H1 (cell line): Measurements from ENCODE around the gene KRT13. TPM values are rescaled to one million over a fixed set of nuclear protein-coding genes. Genes with fewer than 3 reads are reported as not detected.

ENCODE experiments used
- CTCF ChIA-PET: fragments of 300-600 bp; sonication (Branson Sonifier 250); formaldehyde crosslinking; loops from one replicate; lab custom pipeline; 2021; ENCODE audit not compliant: partially characterized antibody; lab: Charles Lee
- POLR2A ChIA-PET: fragments of 300-600 bp; sonication (Branson Sonifier 250); formaldehyde crosslinking; loops from one replicate; lab custom pipeline; 2021; ENCODE audit warnings: inconsistent platforms; ENCODE audit not compliant: partially characterized antibody; lab: Charles Lee
- DNase-seq, 2 experiments: peaks; one replicate each; pipeline versions ENCODE4 v3.0.0 to v3.0.0-alpha.2; 2010 to 2022; ENCODE audit warnings: low spot score in 2 of 2, low read depth in 1 of 2, mixed read lengths in 1 of 2
- FAIRE-seq: peaks from 2 replicates; lab custom pipeline; 2011; peaks lifted over from hg19 to GRCh38; lab: Jason Lieb, UNC
- H2AFZ ChIP-seq: 2 replicates; pipeline ENCODE4 v1.8.1; 2012; ENCODE audit warnings: low read length, inconsistent platforms
- H2AK5ac ChIP-seq: 2 replicates; pipeline ENCODE4 v1.6.1; 2013; ENCODE audit warnings: low read depth, low read length
- H2BK120ac ChIP-seq: replicated peaks from 2 replicates; pipeline ENCODE3; 2013; ENCODE audit warnings: low read depth, low read length, inconsistent platforms
- H2BK12ac ChIP-seq: 2 replicates; pipeline ENCODE4 v1.6.1; 2013; ENCODE audit warnings: low read depth, low read length
- H2BK15ac ChIP-seq: 2 replicates; pipeline ENCODE4 v1.6.1; 2013; ENCODE audit warnings: low read length
- H2BK20ac ChIP-seq: 2 replicates; pipeline ENCODE4 v1.6.1; 2013; ENCODE audit warnings: low read length
- H2BK5ac ChIP-seq: 2 replicates; pipeline ENCODE4 v1.6.1; 2013; ENCODE audit warnings: low read depth, low read length
- H3K14ac ChIP-seq: 2 replicates; pipeline ENCODE4 v1.6.1; 2013; ENCODE audit warnings: inconsistent platforms; ENCODE audit not compliant: insufficient read length
- H3K18ac ChIP-seq: 2 replicates; pipeline ENCODE4 v1.6.1; 2013; ENCODE audit warnings: low read length; ENCODE audit errors: extremely low read depth
- H3K23ac ChIP-seq: 2 replicates; pipeline ENCODE4 v1.6.1; 2013; ENCODE audit warnings: inconsistent platforms; ENCODE audit not compliant: insufficient read length
- H3K23me2 ChIP-seq: 2 replicates; pipeline ENCODE4 v1.6.1; 2013; ENCODE audit warnings: low read depth, low read length
- H3K27ac ChIP-seq: 2 replicates; pipeline ENCODE4 v1.6.1; 2011; ENCODE audit warnings: low read depth, low read length, inconsistent platforms
- H3K27me3 ChIP-seq, 4 experiments: replicated peaks in 1 of 4; 1 replicate in 1 of 4; 2 replicates in 3 of 4; pipeline versions ENCODE4 v1.6.1 to v1.8.1; 2011 to 2013; ENCODE audit warnings: low read length in 3 of 4, mild to moderate bottlenecking in 3 of 4, inconsistent platforms in 2 of 4, mixed read lengths in 2 of 4, moderate library complexity in 1 of 4; ENCODE audit not compliant: control insufficient read depth in 3 of 4, insufficient read depth in 3 of 4; ENCODE audit errors: extremely low read depth in 1 of 4
- H3K36me3 ChIP-seq, 4 experiments: 2 replicates each; pipeline versions ENCODE4 v1.6.1 to v1.8.1; 2011 to 2013; ENCODE audit warnings: mild to moderate bottlenecking in 4 of 4, low read length in 3 of 4, moderate library complexity in 2 of 4, control low read depth in 1 of 4, inconsistent platforms in 1 of 4; ENCODE audit not compliant: insufficient read depth in 4 of 4, control insufficient read depth in 2 of 4
- H3K4ac ChIP-seq: replicated peaks from 2 replicates; pipeline ENCODE3; 2013; ENCODE audit warnings: low read length, low read depth, mixed read lengths, inconsistent platforms; ENCODE audit not compliant: insufficient read length
- H3K4me1 ChIP-seq, 4 experiments: replicated peaks in 1 of 4; 1 replicate in 1 of 4; 2 replicates in 3 of 4; pipeline versions ENCODE4 v1.6.1 to v1.8.1; 2011 to 2013; ENCODE audit warnings: low read length in 3 of 4, inconsistent platforms in 2 of 4, mixed read lengths in 1 of 4; ENCODE audit not compliant: insufficient read depth in 4 of 4, control insufficient read depth in 3 of 4
- H3K4me2 ChIP-seq, 2 experiments: 2 replicates each; pipeline versions ENCODE4 v1.6.1 to v1.8.1; 2011 to 2013; ENCODE audit warnings: low read depth in 2 of 2, low read length in 2 of 2, control low read depth in 1 of 2, inconsistent platforms in 1 of 2, mild to moderate bottlenecking in 1 of 2; ENCODE audit not compliant: insufficient read depth in 1 of 2
- H3K4me3 ChIP-seq, 4 experiments: fragments of 200-600, 300-600 bp in 1 of 4; sonication (generic), shearing (Covaris generic), sonication (Bioruptor Twin) in 1 of 4; 2 replicates each; pipeline versions ENCODE4 v1.5.1 to v1.8.1; 2011 to 2016; ENCODE audit warnings: low read length in 4 of 4, low read depth in 3 of 4, control low read depth in 2 of 4, inconsistent platforms in 2 of 4, mild to moderate bottlenecking in 2 of 4, mixed read lengths in 1 of 4, moderate library complexity in 1 of 4; ENCODE audit not compliant: insufficient read depth in 2 of 4; ENCODE audit errors: extremely low read depth in 1 of 4
- H3K56ac ChIP-seq: replicated peaks from 2 replicates; pipeline ENCODE3; 2013; ENCODE audit warnings: low read depth, mild to moderate bottlenecking, mixed read lengths, low read length, inconsistent platforms; ENCODE audit not compliant: insufficient read length
- H3K79me1 ChIP-seq: 2 replicates; pipeline ENCODE4 v1.6.1; 2013; ENCODE audit warnings: low read depth, low read length, control low read depth
- H3K79me2 ChIP-seq, 2 experiments: 2 replicates each; pipeline versions ENCODE4 v1.6.1 to v1.8.1; 2012 to 2013; ENCODE audit warnings: low read length in 2 of 2, mild to moderate bottlenecking in 2 of 2, inconsistent platforms in 1 of 2; ENCODE audit not compliant: insufficient read depth in 2 of 2, control insufficient read depth in 1 of 2
- H3K9ac ChIP-seq, 4 experiments: replicated peaks in 1 of 4; 1 replicate in 1 of 4; 2 replicates in 3 of 4; pipeline versions ENCODE4 v1.6.1 to v1.8.1; 2011 to 2013; ENCODE audit warnings: low read depth in 3 of 4, low read length in 3 of 4, control low read depth in 2 of 4, mild to moderate bottlenecking in 2 of 4, moderate library complexity in 2 of 4, inconsistent platforms in 1 of 4; ENCODE audit errors: extremely low read depth in 1 of 4
- H3K9me3 ChIP-seq, 2 experiments: 2 replicates each; pipeline versions ENCODE4 v1.6.1 to v1.8.1; 2012 to 2013; ENCODE audit warnings: mild to moderate bottlenecking in 2 of 2, moderate library complexity in 2 of 2, control low read depth in 1 of 2, inconsistent platforms in 1 of 2, low read depth in 1 of 2, low read length in 1 of 2, mixed read lengths in 1 of 2; ENCODE audit not compliant: insufficient read depth in 2 of 2
- H4K20me1 ChIP-seq, 2 experiments: replicated peaks in 1 of 2; 2 replicates each; pipeline versions ENCODE3 to v1.8.1; 2011 to 2013; ENCODE audit warnings: inconsistent platforms in 2 of 2, low read length in 2 of 2, mild to moderate bottlenecking in 1 of 2; ENCODE audit not compliant: insufficient read depth in 2 of 2, control insufficient read depth in 1 of 2
- H4K5ac ChIP-seq: 2 replicates; pipeline ENCODE4 v1.6.1; 2013; ENCODE audit warnings: low read length, low read depth, mixed read lengths, inconsistent platforms; ENCODE audit not compliant: insufficient read length
- H4K8ac ChIP-seq: 2 replicates; pipeline ENCODE4 v1.8.0; 2013; ENCODE audit warnings: mild to moderate bottlenecking, moderate library complexity, low read length, inconsistent platforms; ENCODE audit not compliant: insufficient read depth; ENCODE audit errors: extremely low read depth
- H4K91ac ChIP-seq: replicated peaks from 2 replicates; pipeline ENCODE3; 2013; ENCODE audit warnings: low read length, mixed read lengths, inconsistent platforms; ENCODE audit not compliant: insufficient read length
- CHD2 ChIP-seq: IDR thresholded peaks from 2 replicates; pipeline ENCODE4 v1.6.1; 2012; ENCODE audit warnings: low read length, improper control_type of control experiment
- CTCF ChIP-seq, 3 experiments: IDR thresholded peaks; 1 replicate in 2 of 3; 2 replicates in 1 of 3; pipeline versions ENCODE4 v1.5.1 to v1.6.1; 2011; ENCODE audit warnings: low read length in 3 of 3, mild to moderate bottlenecking in 3 of 3, inconsistent platforms in 2 of 3, low read depth in 1 of 3, moderate library complexity in 1 of 3; ENCODE audit not compliant: insufficient read depth in 1 of 3; ENCODE audit errors: control extremely low read depth in 1 of 3
- GABPA ChIP-seq: IDR thresholded peaks from 2 replicates; pipeline ENCODE4 v1.6.1; 2011; ENCODE audit warnings: mild to moderate bottlenecking, low read length, moderate library complexity, borderline replicate concordance; ENCODE audit not compliant: insufficient read depth
- KDM5A ChIP-seq: fragments of 200-600 bp; IDR thresholded peaks from 2 replicates; pipeline ENCODE4 v1.7.1; 2012; ENCODE audit warnings: mild to moderate bottlenecking, low read length, inconsistent platforms, mixed read lengths
- MAFK ChIP-seq: IDR thresholded peaks from 2 replicates; pipeline ENCODE4 v1.6.1; 2012; ENCODE audit warnings: low read depth, mild to moderate bottlenecking, improper control_type of control experiment, low read length
- NRF1 ChIP-seq: IDR thresholded peaks from 2 replicates; pipeline ENCODE4 v1.6.1; 2011; ENCODE audit warnings: mild to moderate bottlenecking, low read depth, low read length, improper control_type of control experiment
- SP2 ChIP-seq: IDR thresholded peaks from 2 replicates; pipeline ENCODE4 v1.6.1; 2012; ENCODE audit warnings: mild to moderate bottlenecking, low read length, inconsistent platforms
- SP4 ChIP-seq: IDR thresholded peaks from 2 replicates; pipeline ENCODE4 v1.6.1; 2012; ENCODE audit warnings: low read length, inconsistent platforms
- WGBS, 2 experiments: shearing (Covaris generic) in 1 of 2; methylation state at CpG; one replicate each; pipeline versions ENCODE4 v1.1.6 to v1.1.7; 2013 to 2015; ENCODE audit warnings: low lambda C conversion rate in 2 of 2, mixed read lengths in 2 of 2, inconsistent platforms in 1 of 2, low coverage in 1 of 2, missing lambda C conversion rate in 1 of 2; ENCODE audit not compliant: insufficient replicate concordance in 2 of 2, insufficient coverage in 1 of 2, insufficient read length in 1 of 2; ENCODE audit errors: extremely low coverage in 1 of 2, missing lambda C conversion rate in 1 of 2; 5-methylcytosine and 5-hydroxymethylcytosine counted together
- polyA plus RNA-seq, 7 experiments: library from polyadenylated mRNA; depleted of rRNA in 3 of 7; stranded (reverse) in 5 of 7; unstranded in 2 of 7; fragments of >200 nt in 5 of 7; fragments of 200-250 nt in 2 of 7; gene quantifications; 1 replicate in 5 of 7; 2 replicates in 1 of 7; 4 replicates in 1 of 7; pipeline versions ENCODE4 v1.2.1 to v1.2.3, GENCODE V29; 2011 to 2013; ENCODE audit warnings: missing spikeins in 2 of 7, mixed read lengths in 2 of 7
- total RNA-seq: library from RNA; stranded (reverse); fragmentation: NEBNext Ultra II Directional; extraction: Animal tissue kit (Norgen Biotek cat#: 25700); gene quantifications from 2 replicates; pipeline ENCODE4 v1.2.1, GENCODE V29; 2021

The KRT13 gene
- total and polyA plus RNA-seq, 2 of the 8 experiments (the other 6 are each of a cell fraction or from before 2014, with no cell fraction given): 0.09 TPM; not detected in 1

DNA sequence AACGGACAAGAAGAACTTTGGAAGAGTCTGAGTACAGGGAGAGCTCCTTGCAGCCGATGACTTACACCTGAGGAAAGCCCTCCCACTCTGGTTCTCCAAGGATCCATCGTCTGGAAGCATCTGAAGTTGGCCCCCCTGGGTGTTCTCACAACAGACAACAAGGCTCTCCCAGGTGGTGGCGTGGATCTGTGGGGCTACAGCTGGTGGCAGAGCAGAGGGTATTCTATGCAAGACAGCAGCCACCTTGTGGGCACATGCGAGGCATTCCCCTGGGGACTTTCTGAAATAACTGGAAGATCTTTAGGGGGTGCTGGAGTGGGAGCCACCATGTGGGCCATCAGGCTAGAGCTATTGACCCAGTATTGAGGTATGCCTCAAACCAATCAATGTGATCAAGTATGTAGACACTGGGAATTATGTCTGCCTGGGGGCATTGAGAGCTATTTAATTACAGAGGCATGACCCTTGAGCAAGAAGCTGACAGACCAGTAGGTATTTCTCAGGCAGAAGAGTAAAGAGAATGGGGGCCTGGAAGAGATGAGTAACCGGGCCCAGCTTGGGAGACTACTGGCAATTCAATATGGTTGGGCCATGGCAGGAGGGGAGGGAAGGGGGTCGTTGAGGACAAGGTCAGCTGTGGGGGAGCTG lies 29.6 kb upstream of the KRT13 start:
- Histone ChIP-seq H3K4ac (no peak overlapping the region), H4K91ac (no peak overlapping the region), H3K4me2 (no peak overlapping the region), H2AK5ac (no peak overlapping the region), H4K8ac (no peak overlapping the region), H3K18ac (no peak overlapping the region), H3K9me3 (no peaks in the 10 kb centered on the region), H2BK15ac (no peak overlapping the region), H2BK120ac (no peak overlapping the region), H3K4me1 (peaks cover 10 to 19% (median 13%) of the 10 kb centered on the region in 4 experiments), H4K5ac (no peak overlapping the region), H4K20me1 (no peaks in the 10 kb centered on the region), H3K23ac (no peak overlapping the region), H3K27me3 (no peaks in the 10 kb centered on the region; a peak in 1 of 7 replicates), H2AFZ (no peak overlapping the region), H3K27ac (no peak overlapping the region)
- CTCF ChIA-PET: interaction anchor here (0.6 to 5.5 kb wide), 12 partner anchors 8 to 214 kb away, joined by 3 to 48 read pairs (median 3); no protein-coding TSS in a partner anchor
- WGBS, 2 experiments: 79% methylated on average over 7 of the region's 7 CpGs; no CpG with 5 or more reads in 1 of the 2 experiments
- FAIRE-seq: no peak
- TF ChIP-seq CTCF (IDR thresholded peaks at IDR 0.05; ENCODE audit: control extremely low read depth in 1 of 3, insufficient read depth in 1 of 3, low read depth in 1 of 3, low read length in 3 of 3) (peak in 2 of 3 experiments; percentile 3 to 7; a peak in 1 of 4 replicates), KDM5A (no peak), NRF1 (no peak), GABPA (no peak), SP4 (no peak), SP2 (no peak), MAFK (no peak), CHD2 (no peak)
- TF ChIP-seq, all 59 proteins: peak for 1
- no peak overlapping the region for H2BK5ac ChIP-seq
- H2BK12ac ChIP-seq: no peak overlapping the region
- DNase-seq: no peak
- no peaks in the 10 kb centered on the region for H3K23me2 ChIP-seq
- H3K36me3 ChIP-seq: no peaks in the 10 kb centered on the region
- no peak overlapping the region for H3K9ac ChIP-seq
- H3K56ac ChIP-seq: no peak overlapping the region
- no peaks in the 10 kb centered on the region for H3K79me2 ChIP-seq
- H3K4me3 ChIP-seq: no peak overlapping the region
- no peak overlapping the region for H3K14ac ChIP-seq
- no peak overlapping the region for H2BK20ac ChIP-seq
- POLR2A ChIA-PET: interaction anchor here (1.1 to 16.2 kb wide), 5 partner anchors 9 to 154 kb away, joined by 3 to 293 read pairs (median 5); partner anchors contain the start of genes EIF1 and KRT19
- H3K79me1 ChIP-seq: no peaks in the 10 kb centered on the region
